Endothelial cell of umbilical vein (primary cell): ENCODE data around the gene ITGA1. TPM values are rescaled to one million over a fixed set of nuclear protein-coding genes. Genes with fewer than 3 reads are reported as not detected.
A peak's percentile ranks its signal among the peaks of the same experiment; 100 is the strongest.
"Not testable (repeated sequence)": the region's sequence is repeated elsewhere in the genome, so short reads cannot be mapped to it uniquely, and the experiment has no call there.

Experiments used
- BruUV-seq: library from RNA; stranded (reverse); fragments of 400-500 nt; replicated peaks from 2 replicates; lab custom pipeline; 2021; lab: Mats Ljungman, UMichigan
- CTCF ChIA-PET: fragments of 300-600, 350-600 bp; sonication (Branson Sonifier 250); formaldehyde crosslinking; loops from one replicate; lab custom pipeline; 2021; ENCODE audit warnings: antibody characterized with exemption, inconsistent platforms; lab: Charles Lee
- POLR2A ChIA-PET: fragments of 300-600, 350-600 bp; sonication (Branson Sonifier 250); formaldehyde crosslinking; loops from one replicate; lab custom pipeline; 2021; ENCODE audit warnings: antibody characterized with exemption, inconsistent platforms; lab: Charles Lee
- DNase-seq: peaks from one replicate; pipeline ENCODE4 v3.0.0-alpha.2; 2011; ENCODE audit warnings: low read depth, low spot score
- FAIRE-seq: peaks from 2 replicates; lab custom pipeline; 2011; peaks lifted over from hg19 to GRCh38; lab: Jason Lieb, UNC
- H2AFZ ChIP-seq: 2 replicates; pipeline ENCODE4 v1.6.0; 2012; ENCODE audit warnings: low read depth, low read length, control low read depth, inconsistent platforms
- H3K27ac ChIP-seq: 2 replicates; pipeline ENCODE4 v1.5.1; 2011; ENCODE audit warnings: low read depth, mild to moderate bottlenecking, control low read depth, low read length, moderate library complexity; ENCODE audit not compliant: insufficient read depth
- H3K27me3 ChIP-seq, 2 experiments: 2 replicates each; pipeline versions ENCODE4 v1.6.0 to v1.6.1; 2011; ENCODE audit warnings: low read length in 2 of 2, mixed read lengths in 1 of 2; ENCODE audit not compliant: control insufficient read depth in 2 of 2, insufficient read depth in 2 of 2
- H3K36me3 ChIP-seq, 2 experiments: 2 replicates in 1 of 2; 3 replicates in 1 of 2; pipeline ENCODE4 v1.5.1; 2011; ENCODE audit warnings: low read length in 2 of 2, mild to moderate bottlenecking in 1 of 2, moderate library complexity in 1 of 2; ENCODE audit not compliant: control insufficient read depth in 2 of 2, insufficient read depth in 2 of 2; ENCODE audit errors: extremely low read depth in 1 of 2
- H3K4me1 ChIP-seq: 3 replicates; pipeline ENCODE4 v1.5.1; 2011; ENCODE audit warnings: mild to moderate bottlenecking, low read length; ENCODE audit not compliant: control insufficient read depth, insufficient read depth; ENCODE audit errors: extremely low read depth
- H3K4me2 ChIP-seq: 2 replicates; pipeline ENCODE4 v1.6.1; 2011; ENCODE audit warnings: low read length, control low read depth, mixed read lengths; ENCODE audit not compliant: insufficient read depth
- H3K4me3 ChIP-seq, 3 experiments: fragments of 200-600 bp in 1 of 3; sonication (generic), shearing (Covaris generic) in 1 of 3; replicated peaks in 1 of 3; 2 replicates each; pipeline ENCODE4 v1.5.1; 2011 to 2016; ENCODE audit warnings: control low read depth in 3 of 3, low read length in 3 of 3, mild to moderate bottlenecking in 2 of 3, inconsistent platforms in 1 of 3, low read depth in 1 of 3, moderate library complexity in 1 of 3; ENCODE audit not compliant: insufficient read depth in 1 of 3
- H3K79me2 ChIP-seq: 2 replicates; pipeline ENCODE4 v1.6.0; 2012; ENCODE audit warnings: low read length, inconsistent platforms; ENCODE audit not compliant: control insufficient read depth, insufficient read depth
- H3K9ac ChIP-seq: replicated peaks from 2 replicates; pipeline ENCODE3; 2011; ENCODE audit warnings: low read length, control low read depth; ENCODE audit not compliant: insufficient read depth; ENCODE audit errors: extremely low read depth
- H3K9me1 ChIP-seq: replicated peaks from 3 replicates; pipeline ENCODE4 v1.6.0; 2011; ENCODE audit warnings: mild to moderate bottlenecking, low read length; ENCODE audit not compliant: control insufficient read depth, insufficient read depth; ENCODE audit errors: extremely low read depth
- H3K9me3 ChIP-seq: replicated peaks from 2 replicates; pipeline ENCODE4 v1.5.1; 2012; ENCODE audit warnings: low read length, inconsistent platforms; ENCODE audit not compliant: control insufficient read depth, insufficient read depth
- H4K20me1 ChIP-seq: replicated peaks from 2 replicates; pipeline ENCODE3; 2011; ENCODE audit warnings: mild to moderate bottlenecking, low read length; ENCODE audit not compliant: control insufficient read depth, insufficient read depth; ENCODE audit errors: extremely low read depth
- CTCF ChIP-seq, 2 donors: IDR thresholded peaks; 1 replicate in 1 of 2; 2 replicates in 1 of 2; pipeline ENCODE4 v1.5.1; 2011; ENCODE audit warnings: low read length in 2 of 2, mild to moderate bottlenecking in 2 of 2, moderate library complexity in 2 of 2, control low read depth in 1 of 2, inconsistent platforms in 1 of 2, low read depth in 1 of 2; ENCODE audit not compliant: insufficient read depth in 1 of 2; ENCODE audit errors: extremely low read depth in 1 of 2
- EZH2 ChIP-seq: IDR thresholded peaks from 2 replicates; pipeline ENCODE4 v1.6.1; 2012; ENCODE audit warnings: borderline replicate concordance, low read depth, mild to moderate bottlenecking, moderate library complexity, low read length, inconsistent platforms; ENCODE audit not compliant: severe bottlenecking
- FOS ChIP-seq: IDR thresholded peaks from 2 replicates; pipeline ENCODE4 v1.6.1; 2011; ENCODE audit warnings: mild to moderate bottlenecking, low read length, moderate library complexity, borderline replicate concordance; ENCODE audit not compliant: insufficient read depth
- GATA2 ChIP-seq: IDR thresholded peaks from 2 replicates; pipeline ENCODE4 v1.7.0; 2011; ENCODE audit warnings: low read depth, mild to moderate bottlenecking, moderate library complexity, mixed read lengths, low read length; ENCODE audit not compliant: insufficient read length, insufficient read depth
- JUN ChIP-seq: IDR thresholded peaks from 2 replicates; pipeline ENCODE4 v1.6.1; 2011; ENCODE audit warnings: borderline replicate concordance, low read depth; ENCODE audit not compliant: insufficient read length, insufficient read depth
- MAX ChIP-seq: IDR thresholded peaks from 2 replicates; pipeline ENCODE4 v1.6.1; 2011; ENCODE audit not compliant: insufficient read depth, insufficient read length
- MYC ChIP-seq: IDR thresholded peaks from one replicate; pipeline ENCODE4 v1.6.1; 2011; ENCODE audit warnings: mild to moderate bottlenecking, low read depth, low read length
- POLR2A ChIP-seq: IDR thresholded peaks from 2 replicates; pipeline ENCODE4 v1.6.1; 2012; ENCODE audit warnings: low read depth, mild to moderate bottlenecking, control low read depth, low read length
- POLR2AphosphoS5 ChIP-seq: IDR thresholded peaks from 2 replicates; pipeline ENCODE4 v1.6.1; 2012; ENCODE audit warnings: low read depth, mild to moderate bottlenecking, control low read depth, low read length, moderate library complexity; ENCODE audit not compliant: insufficient read depth
- dilution Hi-C: fragments of 300-500 bp; cut with MboI; formaldehyde crosslinking; loops from one replicate; pipeline ENCODE4 v1.15.0; 2019; ENCODE audit warnings: low sequenced_read_pairs; ENCODE audit not compliant: extremely low pct_ligation_motif_present
- intact Hi-C: fragments of 100-400 bp; cut with micrococcal nuclease; formaldehyde crosslinking; loops from one replicate; pipeline ENCODE4 v1.10.0; 2022
- polyA plus RNA-seq, 4 experiments: library from polyadenylated mRNA; depleted of rRNA in 3 of 4; stranded (reverse) in 3 of 4; unstranded in 1 of 4; fragments of >200 nt; gene quantifications; 2 replicates each; pipeline versions ENCODE4 v1.2.1 to v1.2.3, GENCODE V29; 2011 to 2012; ENCODE audit warnings: missing spikeins in 1 of 4
- total RNA-seq: library from RNA; stranded (reverse); gene quantifications from 2 replicates; pipeline ENCODE4 v1.2.3, GENCODE V29; 2021

ITGA1 gene
- total and polyA plus RNA-seq, 2 donors (not counting 3 experiments of a cell fraction or from before 2014, with no cell fraction given) = 0.65 to 1.9 TPM

- Histone ChIP-seq H3K27me3 (no peaks in the 10 kb centered on the region), H3K9ac (no peak overlapping the region), H3K4me1 (peaks cover 28% of the 10 kb centered on the region), H3K9me3 (no peaks in the 10 kb centered on the region), H3K4me3 (no peak overlapping the region), H3K4me2 (peak overlapping the region; percentile 54), H2AFZ (no peak overlapping the region), H4K20me1 (no peaks in the 10 kb centered on the region), H3K36me3 (no peaks in the 10 kb centered on the region), H3K9me1 (no peaks in the 10 kb centered on the region), H3K27ac (peak overlapping the region; percentile 70), H3K79me2 (no peaks in the 10 kb centered on the region)
- intact Hi-C loops (loop anchor here (1.0 to 2.0 kb wide), 6 partner anchors 17 to 171 kb away; no protein-coding TSS in a partner anchor), dilution Hi-C loops (no loop called here)
- ChIA-PET CTCF (interaction anchor here (0.9 to 1.6 kb wide), 2 partner anchors 16 to 51 kb away, joined by 4 to 11 read pairs; no protein-coding TSS in a partner anchor), POLR2A (no interaction called here)
- peak; percentile 93 for FAIRE-seq
- peak; percentile 88 for DNase-seq
- BruUV-seq = no TSS peak
- TF ChIP-seq FOS = peak; percentile 76
- TF ChIP-seq MYC = no peak
- no peak for TF ChIP-seq EZH2
- peak; percentile 74 for TF ChIP-seq POLR2AphosphoS5
- TF ChIP-seq CTCF (IDR thresholded peaks at IDR 0.05; ENCODE audit: extremely low read depth in 1 of 2, insufficient read depth in 1 of 2, low read depth in 1 of 2, low read length in 2 of 2) = no peak
- TF ChIP-seq POLR2A = no peak
- TF ChIP-seq GATA2 = peak; percentile 63
- TF ChIP-seq JUN = peak; percentile 3
- no peak for TF ChIP-seq MAX
These were observed 43.7 kb upstream of the ITGA1 start for GRCh38 chr5:52743970-52744369.

GRCh38 chr5:52744867-52745458 is 42.8 kb upstream of the ITGA1 start:
- H3K27ac ChIP-seq, H4K20me1 ChIP-seq, H2AFZ ChIP-seq, H3K9me3 ChIP-seq, H3K79me2 ChIP-seq, H3K4me3 ChIP-seq, DNase-seq, H3K9me1 ChIP-seq, H3K4me2 ChIP-seq, POLR2A ChIA-PET, CTCF ChIA-PET, H3K9ac ChIP-seq, H3K27me3 ChIP-seq, dilution Hi-C loops, FAIRE-seq, BruUV-seq, H3K36me3 ChIP-seq: not testable (repeated sequence)
- intact Hi-C loops = loop anchor here (1.0 kb wide), 4 partner anchors 18 to 170 kb away; no protein-coding TSS in a partner anchor
- H3K4me1 ChIP-seq = peaks cover 28% of the 10 kb centered on the region
